ENCODE data around the gene MALAT1. TPM values are rescaled to one million over a fixed set of nuclear protein-coding genes. Genes with fewer than 3 reads are reported as not detected.

MALAT1 gene
- 26.0 to 79.2 TPM (median 71.5 TPM) in 5 replicates for total RNA-seq (2022; extraction: Qiagen RNA extraction; ENCODE audit: low read depth)

GRCh38 chr11:65498977-65499712 is at the start of gene MALAT1:
TSS of gene MALAT1 (plus strand) at chr11:65499045.

DNA sequence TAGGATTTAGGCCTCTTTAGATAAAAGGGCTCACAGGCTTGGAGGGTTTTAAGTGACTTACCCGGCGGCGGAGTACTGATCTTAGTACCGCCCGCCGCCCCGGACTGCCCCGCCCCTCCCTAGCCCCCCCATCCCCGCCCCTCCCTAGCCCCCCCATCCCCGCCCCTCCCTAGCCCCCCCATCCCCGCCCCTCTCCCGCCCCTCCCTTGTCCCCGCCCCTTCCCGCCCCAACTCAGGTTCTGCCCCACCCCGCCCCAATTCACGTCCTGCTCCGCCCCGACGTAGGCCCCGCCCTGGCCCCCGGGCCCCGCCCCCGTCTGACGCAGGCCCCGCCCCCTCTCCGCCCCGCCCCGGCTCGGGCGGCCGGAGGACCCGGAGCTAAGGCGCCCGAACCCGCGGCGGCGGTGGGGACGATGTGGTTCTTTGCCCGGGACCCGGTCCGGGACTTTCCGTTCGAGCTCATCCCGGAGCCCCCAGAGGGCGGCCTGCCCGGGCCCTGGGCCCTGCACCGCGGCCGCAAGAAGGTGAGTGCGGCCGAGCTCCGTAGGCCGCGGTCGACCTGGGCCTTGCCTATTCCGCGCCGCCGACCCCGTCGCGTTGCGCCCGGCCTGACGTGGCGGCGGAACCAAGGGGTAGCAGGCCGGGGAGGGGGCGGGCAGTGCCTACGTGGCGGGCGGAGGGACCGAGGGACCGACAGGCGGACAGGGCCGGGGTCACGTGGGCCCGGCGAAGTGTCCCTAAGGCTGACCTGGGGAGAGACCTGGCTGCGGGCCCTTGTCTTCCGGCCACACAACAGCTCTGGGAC is 26.1 kb downstream of the MALAT1 start, which contains the start of gene SCYL1:
Gene SCYL1 (plus strand): TSS at position 343 of the 805 bp plus-strand sequence. CDS start 71 bp downstream, at position 414.

Other genes with a start within 250 kb of the MALAT1 start
- 13.0 to 21.6 TPM (median 16.9 TPM) in 5 replicates for gene POLA2, start 237.1 kb upstream of the MALAT1 start, total RNA-seq (2022; extraction: Qiagen RNA extraction; ENCODE audit: low read depth)
- 12.9 to 17.9 TPM (median 15.8 TPM) in 5 replicates for gene CDC42EP2, start 184.2 kb upstream of the MALAT1 start, total RNA-seq (2022; extraction: Qiagen RNA extraction; ENCODE audit: low read depth)
- gene DPF2, start 165.2 kb upstream of the MALAT1 start, total RNA-seq (2022; extraction: Qiagen RNA extraction; ENCODE audit: low read depth), result 38.9 to 41.1 TPM (median 39.0 TPM) in 5 replicates
- gene TIGD3, start 144.3 kb upstream of the MALAT1 start, total RNA-seq (2022; extraction: Qiagen RNA extraction; ENCODE audit: low read depth), result 0.58 to 1.2 TPM (median 0.86 TPM) in 5 replicates
- gene SLC25A45, start 116.4 kb upstream of the MALAT1 start, total RNA-seq (2022; extraction: Qiagen RNA extraction; ENCODE audit: low read depth), result 9.8 to 12.9 TPM (median 10.9 TPM) in 5 replicates
- gene FRMD8, start 112.4 kb upstream of the MALAT1 start, total RNA-seq (2022; extraction: Qiagen RNA extraction; ENCODE audit: low read depth), result 38.6 to 57.7 TPM (median 48.3 TPM) in 5 replicates
- gene NEAT1, start 76.2 kb upstream of the MALAT1 start, total RNA-seq (2022; extraction: Qiagen RNA extraction; ENCODE audit: low read depth), result 119 to 272 TPM (median 214 TPM) in 5 replicates
- 41.8 to 64.0 TPM (median 60.8 TPM) in 5 replicates for gene SCYL1, start 26.0 kb downstream of the MALAT1 start, total RNA-seq (2022; extraction: Qiagen RNA extraction; ENCODE audit: low read depth)
- 89.5 to 139 TPM (median 115 TPM) in 5 replicates for gene LTBP3, start 59.3 kb downstream of the MALAT1 start, total RNA-seq (2022; extraction: Qiagen RNA extraction; ENCODE audit: low read depth)
- gene ZNRD2, start 71.4 kb downstream of the MALAT1 start, total RNA-seq (2022; extraction: Qiagen RNA extraction; ENCODE audit: low read depth), result 68.9 to 82.1 TPM (median 80.4 TPM) in 5 replicates
- 27.5 to 57.1 TPM (median 48.3 TPM) in 5 replicates for gene FAM89B, start 73.5 kb downstream of the MALAT1 start, total RNA-seq (2022; extraction: Qiagen RNA extraction; ENCODE audit: low read depth)
- gene EHBP1L1, start 77.0 kb downstream of the MALAT1 start, total RNA-seq (2022; extraction: Qiagen RNA extraction; ENCODE audit: low read depth), result 26.8 to 46.1 TPM (median 41.0 TPM) in 5 replicates
- 0.21 to 1.4 TPM (median 0.57 TPM) in 5 replicates for gene KCNK7, start 96.8 kb downstream of the MALAT1 start, total RNA-seq (2022; extraction: Qiagen RNA extraction; ENCODE audit: low read depth)
- gene MAP3K11, start 115.2 kb downstream of the MALAT1 start, total RNA-seq (2022; extraction: Qiagen RNA extraction; ENCODE audit: low read depth), result 37.5 to 55.8 TPM (median 50.4 TPM) in 5 replicates
- gene PCNX3, start 116.7 kb downstream of the MALAT1 start, total RNA-seq (2022; extraction: Qiagen RNA extraction; ENCODE audit: low read depth), result 24.0 to 39.4 TPM (median 33.5 TPM) in 5 replicates
- gene SIPA1, start 139.1 kb downstream of the MALAT1 start, total RNA-seq (2022; extraction: Qiagen RNA extraction; ENCODE audit: low read depth), result 9.2 to 21.6 TPM (median 19.1 TPM) in 5 replicates
- 68.9 to 82.9 TPM (median 82.0 TPM) in 5 replicates for gene RELA, start 163.9 kb downstream of the MALAT1 start, total RNA-seq (2022; extraction: Qiagen RNA extraction; ENCODE audit: low read depth)
- gene KAT5, start 213.2 kb downstream of the MALAT1 start, total RNA-seq (2022; extraction: Qiagen RNA extraction; ENCODE audit: low read depth), result 41.0 to 55.2 TPM (median 52.3 TPM) in 5 replicates
- gene RNASEH2C, start 221.8 kb downstream of the MALAT1 start, total RNA-seq (2022; extraction: Qiagen RNA extraction; ENCODE audit: low read depth), result 29.2 to 51.2 TPM (median 48.8 TPM) in 5 replicates

Measured in A549 treated with RU486 at 1 μM for 4 hours (cell line).